Stimulated activated naive CD8-positive, alpha-beta T cell treated with anti-CD3 and anti-CD28 coated beads, Interleukin-15, amount 100 ng/mL, for 72 hours (primary cell): ENCODE measurements around the gene SOX6.
A peak's percentile ranks its signal among the peaks of the same experiment; 100 is the strongest.

Experiments used
- ATAC-seq: fragments of 150-1000 bp; cut with Tn5 transposase; 2 replicates; pipeline ENCODE4 v1.10.0; 2021; ENCODE audit warnings: mild to moderate bottlenecking, moderate library complexity
- DNase-seq, 2 donors: peaks; one replicate each; pipeline ENCODE4 v3.0.0; 2021 to 2022
- H3K27ac Mint-ChIP-seq, 2 donors: one replicate each; pipeline ENCODE4 v1.8.0; 2022; ENCODE audit warnings: mild to moderate bottlenecking in 2 of 2, mixed read lengths in 2 of 2, moderate library complexity in 2 of 2
- H3K27me3 Mint-ChIP-seq: one replicate; pipeline ENCODE4 v1.8.0; 2022; ENCODE audit warnings: mixed read lengths
- H3K4me1 Mint-ChIP-seq: one replicate; pipeline ENCODE4 v1.8.0; 2022; ENCODE audit warnings: mild to moderate bottlenecking, mixed read lengths
- H3K4me3 Mint-ChIP-seq, 2 donors: one replicate each; pipeline ENCODE4 v1.8.0; 2022; ENCODE audit warnings: mild to moderate bottlenecking in 2 of 2, mixed read lengths in 2 of 2, moderate library complexity in 1 of 2
- H3K9me3 Mint-ChIP-seq, 2 donors: one replicate each; pipeline ENCODE4 v1.8.0; 2022; ENCODE audit warnings: mixed read lengths in 2 of 2

SOX6 gene

GRCh38 chr11:15970506-15971214, 385.7 kb downstream of the SOX6 start:
- Mint-ChIP-seq H3K27me3 (no peaks in the 10 kb centered on the region), H3K9me3 (peaks cover 0 to 4% of the 10 kb centered on the region in 2 donors), H3K4me3 (no peak overlapping the region), H3K4me1 (no peaks in the 10 kb centered on the region), H3K27ac (no peak overlapping the region)
- DNase-seq, result no peak
- no peak for ATAC-seq

DNA sequence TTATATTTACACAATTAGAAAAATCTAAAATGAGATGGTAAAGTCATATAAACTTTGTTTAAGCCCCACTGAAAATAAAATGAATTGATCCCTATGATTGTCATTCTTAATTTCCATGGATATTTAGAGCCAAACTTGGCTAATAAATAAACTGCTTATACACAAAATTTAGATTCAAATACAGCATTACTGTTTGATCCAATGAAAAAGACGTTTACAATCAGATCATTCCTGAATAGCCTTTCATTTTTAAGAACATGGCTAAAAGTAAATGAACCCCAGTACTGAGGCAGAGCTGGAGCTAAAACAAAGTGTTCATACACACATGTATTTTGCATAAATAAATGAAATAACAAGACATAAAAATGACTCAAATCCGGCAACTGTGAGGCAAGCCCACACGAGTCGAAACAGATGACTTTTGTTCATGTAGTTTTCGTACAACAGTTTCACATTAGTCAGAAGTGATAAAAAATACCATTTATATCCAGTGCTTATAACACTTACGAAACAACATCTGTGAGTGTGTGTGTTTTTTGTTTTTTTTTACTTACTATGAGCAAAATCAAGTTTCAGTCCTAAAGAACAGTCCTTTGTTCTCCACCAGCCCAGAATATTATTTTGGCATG, 386.5 kb downstream of the SOX6 start:
- H3K4me1 Mint-ChIP-seq, result no peaks in the 10 kb centered on the region
- DNase-seq, result no peak
- no peak overlapping the region for H3K4me3 Mint-ChIP-seq
- H3K27ac Mint-ChIP-seq, result no peak overlapping the region
- H3K27me3 Mint-ChIP-seq, result no peaks in the 10 kb centered on the region
- no peak for ATAC-seq
- peaks cover 0 to 4% of the 10 kb centered on the region in 2 donors for H3K9me3 Mint-ChIP-seq

- H3K27ac Mint-ChIP-seq, result no peak overlapping the region
- ATAC-seq, result no peak
- no peaks in the 10 kb centered on the region for H3K27me3 Mint-ChIP-seq
- H3K4me1 Mint-ChIP-seq, result no peaks in the 10 kb centered on the region
- H3K9me3 Mint-ChIP-seq, result peaks cover 0 to 4% of the 10 kb centered on the region in 2 donors
- no peak for DNase-seq
- no peak overlapping the region for H3K4me3 Mint-ChIP-seq
Observed at GRCh38 chr11:15969281-15969680, 387.1 kb downstream of the SOX6 start.

DNA sequence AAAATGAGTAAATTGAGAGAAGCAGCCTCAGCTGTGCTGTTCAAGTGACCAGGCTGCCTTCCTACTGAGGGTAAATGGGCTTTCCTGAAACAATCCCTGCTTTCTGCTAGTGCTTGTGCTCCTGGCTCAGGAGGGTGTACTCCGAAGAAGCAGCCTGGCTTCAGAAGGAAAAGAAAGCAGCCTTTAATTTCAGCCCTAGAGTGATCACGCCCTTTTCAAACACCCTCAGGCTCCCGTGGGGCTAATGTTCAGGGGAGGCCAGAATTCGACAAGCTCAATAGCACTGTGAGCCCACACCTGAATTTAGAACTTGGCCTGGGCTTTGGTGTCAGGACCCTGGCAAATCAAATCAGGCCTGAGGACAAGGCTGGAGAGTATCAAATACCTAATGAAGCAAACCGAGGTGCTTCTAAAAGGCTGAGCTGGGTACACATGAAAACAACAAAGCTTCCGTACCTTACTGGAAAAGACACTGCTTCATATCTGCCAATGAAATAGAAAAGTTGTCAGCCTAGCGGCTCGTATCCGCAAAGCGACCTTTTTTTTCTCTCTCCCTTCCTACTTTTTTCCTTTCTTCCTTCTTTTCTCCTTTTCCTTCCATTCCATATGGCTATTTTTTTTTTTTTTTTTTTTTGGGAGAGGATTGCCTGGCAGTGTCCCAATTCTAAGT, 387.8 kb downstream of the SOX6 start:
- no peak for DNase-seq

GRCh38 chr11:15967966-15968365, 388.4 kb downstream of the SOX6 start:
- DNase-seq, result no peak

More for the DNA sequence above, 387.8 kb downstream of the SOX6 start:
- Mint-ChIP-seq H3K4me1 (no peaks in the 10 kb centered on the region), H3K27me3 (no peaks in the 10 kb centered on the region), H3K27ac (no peak overlapping the region), H3K9me3 (peaks cover 0 to 4% of the 10 kb centered on the region in 2 donors), H3K4me3 (no peak overlapping the region)
- ATAC-seq, result no peak

GRCh38 chr11:15967166-15967565, 389.2 kb downstream of the SOX6 start:
- no peak overlapping the region for H3K4me3 Mint-ChIP-seq
- no peaks in the 10 kb centered on the region for H3K4me1 Mint-ChIP-seq
- H3K27ac Mint-ChIP-seq, result no peak overlapping the region
- ATAC-seq (no peak), DNase-seq (no peak)
- H3K27me3 Mint-ChIP-seq, result no peaks in the 10 kb centered on the region
- H3K9me3 Mint-ChIP-seq, result peaks cover 0 to 4% of the 10 kb centered on the region in 2 donors

More at GRCh38 chr11:15967966-15968365, 388.4 kb downstream of the SOX6 start:
- H3K4me1 Mint-ChIP-seq, result no peaks in the 10 kb centered on the region
- H3K27ac Mint-ChIP-seq, result no peak overlapping the region
- no peaks in the 10 kb centered on the region for H3K27me3 Mint-ChIP-seq
- ATAC-seq, result no peak
- H3K4me3 Mint-ChIP-seq, result no peak overlapping the region
- peaks cover 0 to 4% of the 10 kb centered on the region in 2 donors for H3K9me3 Mint-ChIP-seq

DNA sequence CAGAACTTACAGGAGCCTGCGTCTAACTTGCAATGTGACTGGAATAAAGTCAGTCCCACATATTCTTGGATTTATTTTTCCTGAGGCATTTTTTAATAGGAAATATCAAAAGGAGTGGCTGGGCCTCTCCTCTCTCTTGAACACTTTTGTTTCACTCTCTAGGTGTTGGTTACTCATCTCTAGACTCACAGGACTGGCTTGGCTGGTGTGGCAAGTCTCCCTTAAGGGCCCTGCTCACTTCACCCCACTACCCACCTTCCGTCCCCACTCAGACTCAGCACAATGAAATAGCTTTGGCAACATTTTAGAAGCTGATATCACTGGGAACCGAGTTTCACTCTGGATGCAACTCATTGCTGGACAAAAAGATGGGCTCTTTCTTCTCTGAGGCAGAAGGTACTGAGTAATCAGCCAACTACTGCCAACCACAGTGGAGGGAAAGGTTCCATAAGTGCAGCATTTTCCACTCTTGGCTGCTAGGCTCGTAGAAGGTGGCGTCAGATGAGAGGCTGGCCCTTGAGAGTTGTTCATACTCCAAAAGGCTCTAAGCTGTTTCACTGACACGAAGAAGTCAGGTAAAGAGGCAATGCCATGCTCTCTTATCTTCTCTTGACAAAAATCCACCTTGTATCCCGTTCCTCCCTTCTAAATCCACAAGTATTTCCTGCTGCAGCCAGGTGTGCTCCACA, 390.6 kb downstream of the SOX6 start:
- Mint-ChIP-seq H3K4me1 (no peaks in the 10 kb centered on the region), H3K27me3 (no peaks in the 10 kb centered on the region), H3K27ac (no peak overlapping the region), H3K9me3 (peaks cover 0 to 4% of the 10 kb centered on the region in 2 donors), H3K4me3 (no peak overlapping the region)
- DNase-seq, result no peak
- no peak for ATAC-seq

DNA sequence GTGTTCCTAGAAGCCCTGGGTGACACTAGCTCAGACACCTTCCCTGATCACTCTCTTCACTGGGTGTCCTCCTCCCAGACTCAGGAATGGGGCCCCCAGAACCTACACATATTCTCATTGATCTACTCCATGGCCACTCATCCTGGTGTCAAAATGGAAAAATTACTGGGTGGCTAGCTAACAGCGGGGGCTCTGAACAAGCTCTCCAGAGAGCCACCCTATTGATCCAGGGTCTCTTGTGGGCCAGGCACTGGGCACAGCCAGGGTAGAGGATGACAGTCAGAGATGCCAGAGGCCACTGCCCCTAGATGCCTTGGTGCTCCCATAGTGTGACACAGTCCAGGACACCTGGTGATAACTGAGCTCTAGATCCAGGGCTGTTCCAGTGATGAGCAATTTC, 393.1 kb downstream of the SOX6 start:
- no peaks in the 10 kb centered on the region for H3K4me1 Mint-ChIP-seq
- no peak overlapping the region for H3K4me3 Mint-ChIP-seq
- DNase-seq (no peak), ATAC-seq (no peak)
- no peaks in the 10 kb centered on the region for H3K27me3 Mint-ChIP-seq
- H3K27ac Mint-ChIP-seq, result peak overlapping the region in 1 of 2 donors; percentile 38
- H3K9me3 Mint-ChIP-seq, result no peaks in the 10 kb centered on the region

DNA sequence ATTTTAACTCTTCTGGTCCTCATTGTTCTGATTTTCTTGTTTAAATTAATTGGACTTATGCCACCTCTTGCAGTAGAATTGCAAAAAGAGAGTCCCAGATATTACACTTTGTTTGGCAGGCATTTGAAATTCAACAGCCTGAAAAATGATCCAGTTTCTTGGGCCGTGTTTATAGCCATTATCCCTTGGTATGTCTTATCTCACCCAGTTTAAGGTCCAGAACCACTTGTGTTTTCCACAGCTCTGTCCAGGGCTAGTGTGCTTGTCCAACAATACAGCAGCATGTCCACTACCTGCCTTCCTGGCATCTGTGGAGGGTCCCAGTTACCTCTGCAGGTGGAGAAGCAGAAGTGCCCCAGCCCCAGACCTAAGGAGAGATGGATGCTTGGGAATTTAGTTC, 397.4 kb downstream of the SOX6 start:
- DNase-seq (no peak), ATAC-seq (no peak)
- Mint-ChIP-seq H3K4me1 (no peaks in the 10 kb centered on the region), H3K27me3 (no peaks in the 10 kb centered on the region), H3K4me3 (no peak overlapping the region), H3K9me3 (no peaks in the 10 kb centered on the region), H3K27ac (no peak overlapping the region)

DNA sequence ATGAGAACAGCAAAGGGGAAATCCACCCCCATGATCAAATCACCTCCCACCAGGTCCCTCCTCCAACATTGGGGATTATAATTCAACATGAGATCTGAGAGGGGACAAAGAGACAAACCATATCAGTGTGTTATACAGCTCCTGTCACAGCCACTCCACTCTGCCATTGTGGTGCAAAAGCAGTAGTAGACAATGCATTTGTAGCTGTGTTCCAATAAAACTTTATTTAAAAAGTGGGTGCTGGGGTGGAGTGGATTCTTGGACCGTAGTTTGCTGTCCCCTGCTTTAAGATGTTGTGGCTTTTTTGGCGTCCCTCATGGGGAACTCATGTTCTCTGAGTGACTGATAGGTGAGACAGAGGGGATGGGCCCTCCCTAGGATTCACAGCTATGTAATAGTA, 399.1 kb downstream of the SOX6 start:
- no peaks in the 10 kb centered on the region for H3K4me1 Mint-ChIP-seq
- H3K4me3 Mint-ChIP-seq, result no peak overlapping the region
- no peaks in the 10 kb centered on the region for H3K27me3 Mint-ChIP-seq
- H3K27ac Mint-ChIP-seq, result peak overlapping the region in 1 of 2 donors; percentile 11
- peaks cover 0 to 5% of the 10 kb centered on the region in 2 donors for H3K9me3 Mint-ChIP-seq
- no peak for ATAC-seq
- no peak for DNase-seq

DNA sequence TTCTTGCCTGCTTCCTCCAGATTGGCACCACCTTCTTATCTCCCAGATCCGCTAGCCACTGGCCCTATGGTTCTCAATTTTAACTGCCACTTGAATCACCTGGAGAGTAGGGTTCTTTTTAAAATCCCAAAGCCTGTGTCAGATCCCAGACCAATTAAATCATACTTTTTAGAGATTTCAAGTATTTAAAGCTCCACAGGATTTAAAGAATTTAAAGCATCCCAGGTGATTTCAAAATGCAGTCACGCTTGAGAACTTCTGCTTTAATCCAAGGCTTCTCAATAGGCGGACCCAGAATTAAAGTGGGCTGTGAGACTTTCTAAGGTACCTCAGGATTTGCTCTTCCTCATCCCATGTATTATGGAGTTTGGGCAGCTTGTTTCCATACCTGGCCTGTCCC, 400.0 kb downstream of the SOX6 start:
- Mint-ChIP-seq H3K9me3 (peaks cover 0 to 5% of the 10 kb centered on the region in 2 donors), H3K4me1 (no peaks in the 10 kb centered on the region), H3K27me3 (no peaks in the 10 kb centered on the region), H3K4me3 (no peak overlapping the region), H3K27ac (no peak overlapping the region)
- DNase-seq (no peak), ATAC-seq (no peak)

DNA sequence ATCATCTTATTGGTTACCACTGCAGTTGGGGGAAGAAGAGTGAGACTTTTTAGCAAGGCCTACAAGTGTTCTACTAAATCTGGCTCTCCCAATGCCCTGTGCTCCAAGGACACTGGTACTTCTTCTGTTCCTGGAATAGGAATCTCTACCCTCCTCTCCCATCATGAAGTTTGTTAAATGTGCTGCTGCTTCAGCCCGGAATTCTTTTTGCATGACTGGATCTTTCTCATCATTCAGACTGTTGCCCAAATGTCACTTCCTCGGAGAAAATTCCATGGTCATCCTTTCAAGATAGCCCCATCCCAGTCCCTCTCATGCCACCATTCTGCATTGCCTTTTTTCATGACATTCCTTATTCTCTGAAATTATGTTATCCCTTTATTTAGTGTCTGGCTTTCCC, 400.8 kb downstream of the SOX6 start:
- Mint-ChIP-seq H3K27ac (no peak overlapping the region), H3K4me3 (no peak overlapping the region), H3K4me1 (no peaks in the 10 kb centered on the region), H3K27me3 (no peaks in the 10 kb centered on the region), H3K9me3 (peaks cover 0 to 5% of the 10 kb centered on the region in 2 donors)
- DNase-seq, result no peak
- ATAC-seq, result no peak

DNA sequence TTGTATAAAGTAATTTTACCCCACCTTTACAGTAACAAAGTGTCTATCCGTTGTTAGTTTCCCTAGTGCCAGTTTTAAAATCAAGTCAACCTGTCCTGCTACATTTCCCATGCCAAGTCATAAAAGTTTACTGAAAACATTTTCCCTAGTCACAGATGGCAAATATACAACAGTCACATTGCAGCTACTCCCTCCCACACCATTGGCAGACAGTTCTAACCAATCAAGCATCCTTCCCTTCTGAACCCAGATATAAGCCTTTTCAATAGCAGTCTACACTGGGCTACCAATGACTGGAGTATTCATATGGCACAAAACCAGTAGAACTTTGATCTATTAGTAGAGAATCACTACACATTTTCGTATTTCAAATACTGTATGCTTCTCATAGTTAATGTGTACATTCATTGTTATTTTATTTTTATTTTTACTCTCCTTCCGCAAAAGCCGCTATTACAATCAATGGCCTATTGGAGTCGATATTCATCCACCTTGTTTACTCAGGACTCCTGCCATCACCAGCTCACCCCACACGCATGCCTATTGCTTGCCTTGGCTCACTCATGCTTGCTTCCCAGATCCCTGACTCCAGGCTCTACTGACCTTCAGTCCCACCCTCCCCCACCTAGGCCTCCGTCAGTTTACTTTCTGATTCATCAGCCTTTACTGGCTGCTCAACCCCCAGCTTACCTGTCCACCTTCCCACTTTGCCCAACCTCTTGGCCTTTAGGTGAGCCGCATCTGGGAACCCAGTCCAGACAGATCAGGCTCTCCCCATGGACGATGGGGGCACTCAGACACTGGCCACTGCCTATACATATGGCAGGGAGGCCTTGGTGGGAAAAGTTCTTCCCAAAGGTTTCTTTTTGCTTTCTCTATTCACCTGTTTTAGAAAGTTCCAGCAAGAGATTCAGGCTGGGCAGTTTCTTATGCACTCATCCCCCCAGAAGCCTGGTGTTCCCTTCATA, 408.4 kb downstream of the SOX6 start:
- H3K4me1 Mint-ChIP-seq, result no peaks in the 10 kb centered on the region
- DNase-seq, result no peak
- no peak overlapping the region for H3K4me3 Mint-ChIP-seq
- H3K9me3 Mint-ChIP-seq, result peaks cover 5 to 6% of the 10 kb centered on the region in 2 donors
- no peaks in the 10 kb centered on the region for H3K27me3 Mint-ChIP-seq
- ATAC-seq, result no peak
- no peak overlapping the region for H3K27ac Mint-ChIP-seq

GRCh38 chr11:15945726-15946125, 410.6 kb downstream of the SOX6 start:
- DNase-seq (no peak), ATAC-seq (no peak)
- H3K9me3 Mint-ChIP-seq, result peaks cover 5 to 6% of the 10 kb centered on the region in 2 donors
- no peaks in the 10 kb centered on the region for H3K4me1 Mint-ChIP-seq
- no peak overlapping the region for H3K27ac Mint-ChIP-seq
- H3K27me3 Mint-ChIP-seq, result no peaks in the 10 kb centered on the region
- H3K4me3 Mint-ChIP-seq, result no peak overlapping the region

GRCh38 chr11:15944460-15944859, 411.9 kb downstream of the SOX6 start:
- DNase-seq (no peak), ATAC-seq (no peak)
- Mint-ChIP-seq H3K4me3 (no peak overlapping the region), H3K27me3 (no peaks in the 10 kb centered on the region), H3K4me1 (no peaks in the 10 kb centered on the region), H3K9me3 (peaks cover 5 to 6% of the 10 kb centered on the region in 2 donors), H3K27ac (no peak overlapping the region)
